ENCODE measurements around the gene CKAP2L.

DNA sequence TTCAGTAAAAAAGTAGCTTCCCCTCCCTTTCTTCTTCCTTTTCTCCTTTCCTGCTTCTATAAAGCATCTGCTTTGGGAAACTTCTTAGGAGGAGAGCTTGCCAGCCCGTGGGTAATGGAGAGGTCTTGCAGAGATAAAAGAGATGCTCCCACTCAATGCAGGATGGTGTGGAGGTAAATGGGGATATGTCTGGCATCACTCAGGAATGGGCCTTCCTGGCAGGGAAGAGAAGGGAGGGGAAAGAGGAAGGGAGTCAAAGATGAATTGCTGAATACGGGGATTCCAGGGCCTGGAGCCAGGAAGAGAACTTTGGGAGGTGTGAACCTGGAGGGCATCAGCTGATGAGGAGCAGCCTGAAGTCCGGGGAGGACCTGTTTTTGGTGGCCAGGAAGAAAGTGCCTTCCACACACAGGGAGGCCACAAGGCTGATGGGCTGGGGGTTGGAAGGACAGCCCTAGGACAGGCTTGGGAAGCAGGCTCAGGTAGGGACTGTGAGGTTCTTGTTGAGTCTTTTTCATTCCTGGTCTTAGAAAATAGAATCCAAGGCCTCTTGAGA, 46.9 kb upstream of the CKAP2L start:
- TF ChIP-seq CTCF (IDR thresholded peaks at IDR 0.05): no peak
- no peak for TF ChIP-seq POLR2A (IDR thresholded peaks at IDR 0.05)

All from thyroid gland (tissue), 4 donors.